ENCODE data around the gene PAEP. TPM values are rescaled to one million over a fixed set of nuclear protein-coding genes. Genes with fewer than 3 reads are reported as not detected.

The PAEP gene
- total RNA-seq, 1 experiment from 2014 or later = not detected

DNA sequence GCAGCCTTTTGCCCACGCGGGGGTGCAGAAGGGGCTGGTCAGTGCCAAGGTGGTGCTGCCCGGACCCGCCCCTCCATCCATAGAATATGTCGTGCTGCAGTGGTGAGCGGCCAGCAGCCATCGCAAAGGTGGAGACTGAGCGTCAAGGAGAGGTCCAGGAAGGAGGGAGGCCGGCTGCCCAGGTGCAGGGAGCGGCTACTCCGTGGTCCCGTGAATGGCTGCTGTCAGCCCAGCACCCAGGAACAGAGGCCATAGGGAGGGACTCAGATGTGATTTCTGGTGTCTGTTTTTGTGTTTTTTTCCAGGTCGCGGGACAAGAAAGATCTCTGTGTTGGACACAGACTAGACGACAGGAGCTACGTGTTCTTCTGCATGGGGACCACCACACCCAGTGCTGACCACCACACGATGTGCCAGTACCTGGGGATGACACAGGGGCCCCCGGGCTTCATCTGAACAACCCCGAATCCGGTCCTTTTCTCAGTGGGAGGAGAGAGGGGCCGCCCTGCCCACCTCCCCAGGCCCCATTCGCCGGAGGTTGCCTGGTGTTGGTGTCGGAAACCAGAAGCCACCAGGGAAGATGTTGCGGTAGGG is 29.0 kb downstream of the PAEP start:
- Mint-ChIP-seq H3K27ac (ENCODE audit: low read depth, unreplicated experiment) (no peak overlapping the region), H3K4me3 (ENCODE audit: unreplicated experiment) (no peak overlapping the region), H3K9me3 (ENCODE audit: unreplicated experiment) (no peaks in the 10 kb centered on the region), H3K27me3 (ENCODE audit: insufficient read depth, unreplicated experiment) (peaks cover 48% of the 10 kb centered on the region), H3K4me1 (ENCODE audit: insufficient read depth, unreplicated experiment) (no peaks in the 10 kb centered on the region), H3K36me3 (ENCODE audit: insufficient read depth, unreplicated experiment) (no peaks in the 10 kb centered on the region)
- CTCF ChIA-PET = no interaction called here
- TF ChIP-seq CTCF (IDR thresholded peaks at IDR 0.05; ENCODE audit: unreplicated experiment) = no peak
- POLR2A ChIA-PET = no interaction called here
- DNase-seq (ENCODE audit: unreplicated experiment) = no peak
- BruUV-seq (replicated peaks) = no TSS peak
- intact Hi-C loops (cut with micrococcal nuclease) = no loop called here

GRCh38 chr9:135591506-135592330 is 30.2 kb downstream of the PAEP start:
- no peaks in the 10 kb centered on the region for H3K4me1 Mint-ChIP-seq (ENCODE audit: insufficient read depth, unreplicated experiment)
- no peak for TF ChIP-seq CTCF (IDR thresholded peaks at IDR 0.05; ENCODE audit: unreplicated experiment)
- ChIA-PET CTCF (no interaction called here), POLR2A (no interaction called here)
- H3K4me3 Mint-ChIP-seq (ENCODE audit: unreplicated experiment) = no peak overlapping the region
- no peak overlapping the region for H3K27ac Mint-ChIP-seq (ENCODE audit: low read depth, unreplicated experiment)
- no peak for DNase-seq (ENCODE audit: unreplicated experiment)
- intact Hi-C loops (cut with micrococcal nuclease) = no loop called here
- H3K36me3 Mint-ChIP-seq (ENCODE audit: insufficient read depth, unreplicated experiment) = no peaks in the 10 kb centered on the region
- H3K27me3 Mint-ChIP-seq (ENCODE audit: insufficient read depth, unreplicated experiment) = peaks cover 60% of the 10 kb centered on the region
- BruUV-seq (replicated peaks) = no TSS peak
- no peaks in the 10 kb centered on the region for H3K9me3 Mint-ChIP-seq (ENCODE audit: unreplicated experiment)

- no TSS peak for BruUV-seq (replicated peaks)
- ChIA-PET CTCF (no interaction called here), POLR2A (no interaction called here)
- H3K4me1 Mint-ChIP-seq (ENCODE audit: insufficient read depth, unreplicated experiment) = no peaks in the 10 kb centered on the region
- no peak for DNase-seq (ENCODE audit: unreplicated experiment)
- H3K9me3 Mint-ChIP-seq (ENCODE audit: unreplicated experiment) = no peaks in the 10 kb centered on the region
- no peak overlapping the region for H3K27ac Mint-ChIP-seq (ENCODE audit: low read depth, unreplicated experiment)
- no peak for TF ChIP-seq CTCF (IDR thresholded peaks at IDR 0.05; ENCODE audit: unreplicated experiment)
- no peak overlapping the region for H3K4me3 Mint-ChIP-seq (ENCODE audit: unreplicated experiment)
- no peaks in the 10 kb centered on the region for H3K36me3 Mint-ChIP-seq (ENCODE audit: insufficient read depth, unreplicated experiment)
- intact Hi-C loops (cut with micrococcal nuclease) = no loop called here
- peaks cover 65% of the 10 kb centered on the region for H3K27me3 Mint-ChIP-seq (ENCODE audit: insufficient read depth, unreplicated experiment)
These were observed 30.7 kb downstream of the PAEP start for GRCh38 chr9:135592331-135592590.

DNA sequence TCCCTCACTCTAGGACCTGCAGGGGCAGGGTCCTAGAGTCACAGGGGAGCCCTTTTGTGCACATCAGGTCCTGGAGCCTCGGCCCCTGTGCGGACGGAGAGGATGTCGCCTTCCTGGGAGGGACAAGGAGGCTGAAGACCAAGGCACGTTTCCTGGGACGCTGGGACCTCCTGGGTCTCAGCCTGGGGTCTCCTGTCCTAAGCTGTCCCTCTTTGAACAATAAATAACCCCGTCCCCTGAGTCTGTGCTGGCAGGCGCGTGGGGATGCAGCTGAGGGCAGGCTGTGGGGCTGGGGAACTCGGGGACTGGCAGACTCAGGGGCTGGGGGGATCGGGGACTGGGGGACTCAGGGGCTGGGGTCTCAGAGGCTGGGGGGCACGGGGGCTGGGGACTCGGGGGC is 31.1 kb downstream of the PAEP start:
- CTCF ChIA-PET = interaction anchor here (1.3 kb wide), 1 partner anchor 11 kb away, joined by 5 read pairs; no protein-coding TSS in a partner anchor
- TF ChIP-seq CTCF (IDR thresholded peaks at IDR 0.05; ENCODE audit: unreplicated experiment) = no peak

More for the DNA sequence above, 31.1 kb downstream of the PAEP start:
- Mint-ChIP-seq H3K4me3 (ENCODE audit: unreplicated experiment) (no peak overlapping the region), H3K9me3 (ENCODE audit: unreplicated experiment) (no peaks in the 10 kb centered on the region), H3K4me1 (ENCODE audit: insufficient read depth, unreplicated experiment) (no peaks in the 10 kb centered on the region), H3K27me3 (ENCODE audit: insufficient read depth, unreplicated experiment) (peaks cover 69% of the 10 kb centered on the region), H3K27ac (ENCODE audit: low read depth, unreplicated experiment) (no peak overlapping the region), H3K36me3 (ENCODE audit: insufficient read depth, unreplicated experiment) (no peaks in the 10 kb centered on the region)
- POLR2A ChIA-PET = no interaction called here
- no TSS peak for BruUV-seq (replicated peaks)
- intact Hi-C loops (cut with micrococcal nuclease) = no loop called here
- no peak for DNase-seq (ENCODE audit: unreplicated experiment)
